ENCODE measurements around the gene PRTG. TPM values are rescaled to one million over a fixed set of nuclear protein-coding genes. Genes with fewer than 3 reads are reported as not detected.

The PRTG gene
- total and polyA plus RNA-seq, 2 of the 13 experiments (the other 11 are each of a cell fraction or from before 2014, with no cell fraction given) = 13.2 to 22.3 TPM

DNA sequence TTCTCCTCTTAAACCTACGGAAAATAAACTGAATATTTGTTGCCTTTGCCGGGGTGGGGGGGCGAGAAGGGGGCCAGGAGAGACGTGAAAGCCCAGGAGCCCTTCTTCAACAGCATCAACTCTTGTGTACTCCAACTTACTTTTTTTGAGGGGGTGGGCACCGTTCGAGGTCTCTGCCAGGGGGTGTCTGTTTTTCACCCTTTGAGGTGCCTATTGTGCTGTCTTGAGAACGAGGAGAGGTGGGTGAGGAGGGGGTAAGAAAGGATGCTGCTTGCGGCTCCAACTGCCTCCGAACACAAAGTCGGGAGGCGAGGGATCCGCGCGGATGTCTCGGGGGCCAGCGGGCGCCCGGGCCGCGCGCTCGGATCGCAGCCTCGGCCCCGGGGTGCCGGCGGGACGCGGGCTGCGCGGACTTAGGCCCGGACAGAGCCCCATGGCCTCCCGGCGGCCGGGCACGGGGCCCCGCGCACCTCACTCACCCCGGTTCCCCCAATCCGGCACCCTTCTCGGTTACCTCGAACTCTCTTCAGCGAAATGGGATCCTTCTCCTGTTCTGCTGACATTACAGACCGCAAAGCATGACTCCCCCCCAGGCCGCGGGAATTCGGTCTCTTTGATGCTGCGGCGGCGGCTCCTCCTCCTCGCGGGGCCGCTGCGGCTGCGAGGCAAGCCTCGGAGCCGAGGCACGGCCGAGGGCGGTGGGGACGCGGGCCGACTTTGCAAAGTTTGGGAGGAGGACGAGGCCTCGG is 155.5 kb downstream of the PRTG start (continued):
- TF ChIP-seq, protein P1, sequence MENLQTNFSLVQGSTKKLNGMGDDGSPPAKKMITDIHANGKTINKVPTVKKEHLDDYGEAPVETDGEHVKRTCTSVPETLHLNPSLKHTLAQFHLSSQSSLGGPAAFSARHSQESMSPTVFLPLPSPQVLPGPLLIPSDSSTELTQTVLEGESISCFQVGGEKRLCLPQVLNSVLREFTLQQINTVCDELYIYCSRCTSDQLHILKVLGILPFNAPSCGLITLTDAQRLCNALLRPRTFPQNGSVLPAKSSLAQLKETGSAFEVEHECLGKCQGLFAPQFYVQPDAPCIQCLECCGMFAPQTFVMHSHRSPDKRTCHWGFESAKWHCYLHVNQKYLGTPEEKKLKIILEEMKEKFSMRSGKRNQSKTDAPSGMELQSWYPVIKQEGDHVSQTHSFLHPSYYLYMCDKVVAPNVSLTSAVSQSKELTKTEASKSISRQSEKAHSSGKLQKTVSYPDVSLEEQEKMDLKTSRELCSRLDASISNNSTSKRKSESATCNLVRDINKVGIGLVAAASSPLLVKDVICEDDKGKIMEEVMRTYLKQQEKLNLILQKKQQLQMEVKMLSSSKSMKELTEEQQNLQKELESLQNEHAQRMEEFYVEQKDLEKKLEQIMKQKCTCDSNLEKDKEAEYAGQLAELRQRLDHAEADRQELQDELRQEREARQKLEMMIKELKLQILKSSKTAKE (CRISPR knock-in tag; IDR thresholded peaks at IDR 0.05; ENCODE audit: borderline replicate concordance) = no peak
- TF ChIP-seq, protein P2, sequence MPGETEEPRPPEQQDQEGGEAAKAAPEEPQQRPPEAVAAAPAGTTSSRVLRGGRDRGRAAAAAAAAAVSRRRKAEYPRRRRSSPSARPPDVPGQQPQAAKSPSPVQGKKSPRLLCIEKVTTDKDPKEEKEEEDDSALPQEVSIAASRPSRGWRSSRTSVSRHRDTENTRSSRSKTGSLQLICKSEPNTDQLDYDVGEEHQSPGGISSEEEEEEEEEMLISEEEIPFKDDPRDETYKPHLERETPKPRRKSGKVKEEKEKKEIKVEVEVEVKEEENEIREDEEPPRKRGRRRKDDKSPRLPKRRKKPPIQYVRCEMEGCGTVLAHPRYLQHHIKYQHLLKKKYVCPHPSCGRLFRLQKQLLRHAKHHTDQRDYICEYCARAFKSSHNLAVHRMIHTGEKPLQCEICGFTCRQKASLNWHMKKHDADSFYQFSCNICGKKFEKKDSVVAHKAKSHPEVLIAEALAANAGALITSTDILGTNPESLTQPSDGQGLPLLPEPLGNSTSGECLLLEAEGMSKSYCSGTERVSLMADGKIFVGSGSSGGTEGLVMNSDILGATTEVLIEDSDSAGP (CRISPR knock-in tag; IDR thresholded peaks at IDR 0.05; ENCODE audit: borderline replicate concordance) = 0 out of 2 replicates have a peak, but pooled peaks have one; percentile 38
- TF ChIP-seq, protein P3, sequence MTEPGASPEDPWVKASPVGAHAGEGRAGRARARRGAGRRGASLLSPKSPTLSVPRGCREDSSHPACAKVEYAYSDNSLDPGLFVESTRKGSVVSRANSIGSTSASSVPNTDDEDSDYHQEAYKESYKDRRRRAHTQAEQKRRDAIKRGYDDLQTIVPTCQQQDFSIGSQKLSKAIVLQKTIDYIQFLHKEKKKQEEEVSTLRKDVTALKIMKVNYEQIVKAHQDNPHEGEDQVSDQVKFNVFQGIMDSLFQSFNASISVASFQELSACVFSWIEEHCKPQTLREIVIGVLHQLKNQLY (CRISPR knock-in tag; IDR thresholded peaks at IDR 0.05) = no peak
- no peak for TF ChIP-seq SMC3 (IDR thresholded peaks at IDR 0.05; ENCODE audit: low read length)
- no peak for TF ChIP-seq SMAD9 (CRISPR knock-in tag; IDR thresholded peaks at IDR 0.05)
- TF ChIP-seq, protein P4, sequence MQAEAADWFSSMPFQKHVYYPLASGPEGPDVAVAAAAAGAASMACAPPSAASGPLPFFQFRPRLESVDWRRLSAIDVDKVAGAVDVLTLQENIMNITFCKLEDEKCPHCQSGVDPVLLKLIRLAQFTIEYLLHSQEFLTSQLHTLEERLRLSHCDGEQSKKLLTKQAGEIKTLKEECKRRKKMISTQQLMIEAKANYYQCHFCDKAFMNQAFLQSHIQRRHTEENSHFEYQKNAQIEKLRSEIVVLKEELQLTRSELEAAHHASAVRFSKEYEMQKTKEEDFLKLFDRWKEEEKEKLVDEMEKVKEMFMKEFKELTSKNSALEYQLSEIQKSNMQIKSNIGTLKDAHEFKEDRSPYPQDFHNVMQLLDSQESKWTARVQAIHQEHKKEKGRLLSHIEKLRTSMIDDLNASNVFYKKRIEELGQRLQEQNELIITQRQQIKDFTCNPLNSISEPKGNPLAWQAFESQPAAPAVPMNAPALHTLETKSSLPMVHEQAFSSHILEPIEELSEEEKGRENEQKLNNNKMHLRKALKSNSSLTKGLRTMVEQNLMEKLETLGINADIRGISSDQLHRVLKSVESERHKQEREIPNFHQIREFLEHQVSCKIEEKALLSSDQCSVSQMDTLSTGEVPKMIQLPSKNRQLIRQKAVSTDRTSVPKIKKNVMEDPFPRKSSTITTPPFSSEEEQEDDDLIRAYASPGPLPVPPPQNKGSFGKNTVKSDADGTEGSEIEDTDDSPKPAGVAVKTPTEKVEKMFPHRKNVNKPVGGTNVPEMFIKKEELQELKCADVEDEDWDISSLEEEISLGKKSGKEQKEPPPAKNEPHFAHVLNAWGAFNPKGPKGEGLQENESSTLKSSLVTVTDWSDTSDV (CRISPR knock-in tag; IDR thresholded peaks at IDR 0.05) = no peak
- no peak for TF ChIP-seq HNF4A (CRISPR knock-in tag; IDR thresholded peaks at IDR 0.05)
- no peak for TF ChIP-seq ZFP37 (CRISPR knock-in tag; IDR thresholded peaks at IDR 0.05; ENCODE audit: borderline replicate concordance)
- TF ChIP-seq HES4 (CRISPR knock-in tag; IDR thresholded peaks at IDR 0.05; ENCODE audit: borderline replicate concordance) = no peak
- TF ChIP-seq ARNTL (CRISPR knock-in tag; IDR thresholded peaks at IDR 0.05) = no peak
- TF ChIP-seq MEF2D (CRISPR knock-in tag; IDR thresholded peaks at IDR 0.05) = no peak
- TF ChIP-seq ZFP36 (IDR thresholded peaks at IDR 0.05; ENCODE audit: borderline replicate concordance, low read depth, low read length, partially characterized antibody) = no peak
- no peak for TF ChIP-seq JUNB (CRISPR knock-in tag; IDR thresholded peaks at IDR 0.05; ENCODE audit: borderline replicate concordance)
- no peak for TF ChIP-seq CHD4 (IDR thresholded peaks at IDR 0.05; ENCODE audit: borderline replicate concordance, low read length)
- TF ChIP-seq, protein P5, sequence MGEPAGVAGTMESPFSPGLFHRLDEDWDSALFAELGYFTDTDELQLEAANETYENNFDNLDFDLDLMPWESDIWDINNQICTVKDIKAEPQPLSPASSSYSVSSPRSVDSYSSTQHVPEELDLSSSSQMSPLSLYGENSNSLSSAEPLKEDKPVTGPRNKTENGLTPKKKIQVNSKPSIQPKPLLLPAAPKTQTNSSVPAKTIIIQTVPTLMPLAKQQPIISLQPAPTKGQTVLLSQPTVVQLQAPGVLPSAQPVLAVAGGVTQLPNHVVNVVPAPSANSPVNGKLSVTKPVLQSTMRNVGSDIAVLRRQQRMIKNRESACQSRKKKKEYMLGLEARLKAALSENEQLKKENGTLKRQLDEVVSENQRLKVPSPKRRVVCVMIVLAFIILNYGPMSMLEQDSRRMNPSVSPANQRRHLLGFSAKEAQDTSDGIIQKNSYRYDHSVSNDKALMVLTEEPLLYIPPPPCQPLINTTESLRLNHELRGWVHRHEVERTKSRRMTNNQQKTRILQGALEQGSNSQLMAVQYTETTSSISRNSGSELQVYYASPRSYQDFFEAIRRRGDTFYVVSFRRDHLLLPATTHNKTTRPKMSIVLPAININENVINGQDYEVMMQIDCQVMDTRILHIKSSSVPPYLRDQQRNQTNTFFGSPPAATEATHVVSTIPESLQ (CRISPR knock-in tag; conservative IDR thresholded peaks at IDR 0.05) = no peak
- TF ChIP-seq, protein P6, sequence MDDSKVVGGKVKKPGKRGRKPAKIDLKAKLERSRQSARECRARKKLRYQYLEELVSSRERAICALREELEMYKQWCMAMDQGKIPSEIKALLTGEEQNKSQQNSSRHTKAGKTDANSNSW (CRISPR knock-in tag; IDR thresholded peaks at IDR 0.05; ENCODE audit: borderline replicate concordance) = no peak
- 0 out of 2 replicates have a peak, but pooled peaks have one; percentile 23 for TF ChIP-seq KMT2B (CRISPR knock-in tag; IDR thresholded peaks at IDR 0.05)
- TF ChIP-seq, protein P7, sequence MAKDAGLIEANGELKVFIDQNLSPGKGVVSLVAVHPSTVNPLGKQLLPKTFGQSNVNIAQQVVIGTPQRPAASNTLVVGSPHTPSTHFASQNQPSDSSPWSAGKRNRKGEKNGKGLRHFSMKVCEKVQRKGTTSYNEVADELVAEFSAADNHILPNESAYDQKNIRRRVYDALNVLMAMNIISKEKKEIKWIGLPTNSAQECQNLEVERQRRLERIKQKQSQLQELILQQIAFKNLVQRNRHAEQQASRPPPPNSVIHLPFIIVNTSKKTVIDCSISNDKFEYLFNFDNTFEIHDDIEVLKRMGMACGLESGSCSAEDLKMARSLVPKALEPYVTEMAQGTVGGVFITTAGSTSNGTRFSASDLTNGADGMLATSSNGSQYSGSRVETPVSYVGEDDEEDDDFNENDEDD (CRISPR knock-in tag; IDR thresholded peaks at IDR 0.05; ENCODE audit: borderline replicate concordance) = peak; percentile 45; the same call in 1 of the 2 replicates

All from HepG2 (cell line).